ENCODE measurements around the gene AIM2.

- TF ChIP-seq, protein P1, sequence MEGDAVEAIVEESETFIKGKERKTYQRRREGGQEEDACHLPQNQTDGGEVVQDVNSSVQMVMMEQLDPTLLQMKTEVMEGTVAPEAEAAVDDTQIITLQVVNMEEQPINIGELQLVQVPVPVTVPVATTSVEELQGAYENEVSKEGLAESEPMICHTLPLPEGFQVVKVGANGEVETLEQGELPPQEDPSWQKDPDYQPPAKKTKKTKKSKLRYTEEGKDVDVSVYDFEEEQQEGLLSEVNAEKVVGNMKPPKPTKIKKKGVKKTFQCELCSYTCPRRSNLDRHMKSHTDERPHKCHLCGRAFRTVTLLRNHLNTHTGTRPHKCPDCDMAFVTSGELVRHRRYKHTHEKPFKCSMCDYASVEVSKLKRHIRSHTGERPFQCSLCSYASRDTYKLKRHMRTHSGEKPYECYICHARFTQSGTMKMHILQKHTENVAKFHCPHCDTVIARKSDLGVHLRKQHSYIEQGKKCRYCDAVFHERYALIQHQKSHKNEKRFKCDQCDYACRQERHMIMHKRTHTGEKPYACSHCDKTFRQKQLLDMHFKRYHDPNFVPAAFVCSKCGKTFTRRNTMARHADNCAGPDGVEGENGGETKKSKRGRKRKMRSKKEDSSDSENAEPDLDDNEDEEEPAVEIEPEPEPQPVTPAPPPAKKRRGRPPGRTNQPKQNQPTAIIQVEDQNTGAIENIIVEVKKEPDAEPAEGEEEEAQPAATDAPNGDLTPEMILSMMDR (IDR thresholded peaks at IDR 0.05), result no peak
- TF ChIP-seq POLR2A (IDR thresholded peaks at IDR 0.05), result no peak
Observed at GRCh38 chr1:159030877-159031447, 45.6 kb downstream of the AIM2 start.

All from right lobe of liver (tissue), 4 donors.